Right cardiac atrium (tissue), 5 donors: Measurements from ENCODE around the gene CDH4. TPM values are rescaled to one million over a fixed set of nuclear protein-coding genes. Genes with fewer than 3 reads are reported as not detected.
A peak's percentile ranks its signal among the peaks of the same experiment; 100 is the strongest.

Experiments
- ATAC-seq, 2 donors: fragments of 200-7000 bp; cut with Tn5 transposase; one replicate each; pipeline versions ENCODE4 v1.8.0 to v1.9.1; 2020; ENCODE audit warnings: moderate library complexity in 2 of 2, mild to moderate bottlenecking in 1 of 2
- DNase-seq, 3 donors: peaks; one replicate each; pipeline ENCODE4 v3.0.0-alpha.2; 2020
- H3K27ac ChIP-seq: one replicate; pipeline ENCODE4 v1.5.1; 2013; ENCODE audit warnings: mild to moderate bottlenecking, low read length, control low read depth, moderate library complexity
- H3K27me3 ChIP-seq: one replicate; pipeline ENCODE4 v1.6.1; 2013; ENCODE audit not compliant: control insufficient read depth, insufficient read depth
- H3K4me1 ChIP-seq: one replicate; pipeline ENCODE4 v1.6.1; 2013; ENCODE audit warnings: low read length; ENCODE audit not compliant: control insufficient read depth, insufficient read depth
- H3K4me3 ChIP-seq: one replicate; pipeline ENCODE4 v1.5.1; 2013; ENCODE audit warnings: low read length, control low read depth
- H3K9me3 ChIP-seq: one replicate; pipeline ENCODE4 v1.6.1; 2013; ENCODE audit warnings: low read length; ENCODE audit not compliant: control insufficient read depth
- WGBS: extraction: QIAGEN DNeasy Blood & Tissue Kit; methylation state at CpG from one replicate; pipeline ENCODE4 v1.1.7; 2013; 5-methylcytosine and 5-hydroxymethylcytosine counted together
- intact Hi-C, 4 donors: fragments of 100-400 bp; cut with DNase I; formaldehyde crosslinking; loops; one replicate each; pipeline versions ENCODE4 v1.11.0 to v1.14.0; 2022 to 2023
- polyA plus RNA-seq: library from polyadenylated mRNA; stranded (reverse); fragments of 200-250 nt; gene quantifications from one replicate; pipeline ENCODE4 v1.2.3, GENCODE V29; 2013
- total RNA-seq, 4 donors: library from RNA; stranded (reverse); fragmentation: NEBNext Ultra II Directional; extraction: Animal tissue kit (Norgen Biotek cat#: 25700); gene quantifications; one replicate each; pipeline ENCODE4 v1.2.1, GENCODE V29; 2021
- donor health status: healthy with polysubstance abuse.
- donor health status: DM: no; HTN: yes; CAD: no.
- donor health status: DM: no; HTN: no; CAD: no.
- donor health status: DM: no; HTN: yes; CAD: no; lungs with severe emphysema.
- donor health status: DM: yes; HTN: yes; CAD: no.

Gene CDH4
- total and polyA plus RNA-seq, 5 donors = 0.21 to 1.0 (median 0.39) TPM

GRCh38 chr20:61526907-61527306 lies 274.8 kb downstream of the CDH4 start:
- Histone ChIP-seq H3K27ac (no peak overlapping the region), H3K4me1 (no peaks in the 10 kb centered on the region), H3K27me3 (no peaks in the 10 kb centered on the region), H3K9me3 (no peaks in the 10 kb centered on the region), H3K4me3 (no peak overlapping the region)
- intact Hi-C loops = no loop called here
- no peak for DNase-seq
- 91% methylated on average over 13 of the region's 13 CpGs for WGBS
- ATAC-seq = no peak

DNA sequence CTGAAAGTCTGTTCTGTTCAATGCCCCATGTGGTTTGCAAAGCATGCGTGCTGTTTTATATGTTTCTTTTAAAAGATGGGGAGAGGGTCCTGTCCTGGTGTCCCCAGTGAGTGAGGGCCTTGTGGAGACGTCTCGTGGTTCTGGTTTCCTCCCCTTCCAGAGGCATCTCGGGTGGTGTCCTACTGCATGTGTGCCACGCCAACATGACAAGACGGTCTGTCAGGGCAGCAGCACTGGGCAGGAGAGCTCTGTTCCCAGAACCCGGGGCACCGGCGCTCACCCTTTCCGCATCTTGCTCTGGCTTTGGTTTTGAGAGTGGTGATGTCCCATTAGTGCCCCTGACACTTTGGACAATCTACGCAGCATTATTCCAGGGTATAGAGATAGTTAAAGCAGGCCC lies 275.6 kb downstream of the CDH4 start:
- 89% methylated on average over 11 of the region's 11 CpGs for WGBS
- no peak overlapping the region for H3K27ac ChIP-seq
- ATAC-seq (no peak), DNase-seq (no peak)
- no peaks in the 10 kb centered on the region for H3K27me3 ChIP-seq
- H3K9me3 ChIP-seq = no peaks in the 10 kb centered on the region
- no peaks in the 10 kb centered on the region for H3K4me1 ChIP-seq
- intact Hi-C loops = no loop called here
- H3K4me3 ChIP-seq = no peak overlapping the region

- 82% methylated on average over 9 of the region's 9 CpGs for WGBS
- H3K4me3 ChIP-seq = no peak overlapping the region
- no peaks in the 10 kb centered on the region for H3K9me3 ChIP-seq
- DNase-seq (no peak), ATAC-seq (no peak)
- intact Hi-C loops = no loop called here
- H3K27me3 ChIP-seq = no peaks in the 10 kb centered on the region
- H3K27ac ChIP-seq = no peak overlapping the region
- no peaks in the 10 kb centered on the region for H3K4me1 ChIP-seq
These were observed 276.5 kb downstream of the CDH4 start for GRCh38 chr20:61528591-61528990.

GRCh38 chr20:61529354-61529753 lies 277.3 kb downstream of the CDH4 start:
- H3K27me3 ChIP-seq = no peaks in the 10 kb centered on the region
- DNase-seq = no peak
- 79% methylated on average over 5 of the region's 5 CpGs for WGBS

DNA sequence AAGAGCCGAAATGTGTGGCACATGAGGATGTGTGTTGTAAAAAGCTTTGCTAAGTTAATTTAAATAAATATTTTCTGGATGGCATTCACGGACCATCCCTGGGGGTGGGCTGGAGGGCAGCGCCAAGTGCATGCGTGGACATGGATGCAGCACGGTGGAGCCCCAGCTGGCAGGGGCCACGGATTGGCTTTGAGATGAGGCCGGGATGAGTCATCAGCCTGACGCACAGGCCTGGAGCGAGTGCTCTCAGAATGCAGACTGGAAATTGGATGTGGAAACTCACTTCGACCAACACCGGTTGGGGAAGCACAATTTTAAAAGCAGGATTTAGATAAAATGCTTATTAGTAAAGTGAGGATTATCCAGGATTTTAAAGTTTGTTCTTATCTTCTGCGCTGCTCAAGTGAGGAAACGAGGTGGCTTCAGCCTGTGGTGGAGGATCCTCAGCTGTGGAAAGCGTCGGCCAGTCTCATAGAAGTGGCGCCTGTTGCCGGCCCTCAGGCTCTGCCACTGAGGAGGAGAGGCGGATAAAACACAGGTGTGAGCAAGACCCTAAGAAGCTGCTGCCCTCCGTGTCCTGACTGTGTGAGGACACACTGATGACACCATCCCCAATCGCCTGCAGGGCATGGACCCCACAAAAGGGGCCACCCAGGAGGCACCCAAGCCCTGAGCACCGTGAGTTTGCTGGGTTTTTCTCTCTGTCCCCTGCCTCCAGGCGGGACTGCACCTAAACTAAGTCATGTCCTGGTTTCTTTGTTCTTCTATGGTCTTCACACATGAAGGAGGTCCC lies 279.7 kb downstream of the CDH4 start:
- 81% methylated on average over 22 of the region's 22 CpGs for WGBS
- Histone ChIP-seq H3K27ac (no peak overlapping the region), H3K9me3 (no peaks in the 10 kb centered on the region), H3K4me1 (no peaks in the 10 kb centered on the region), H3K4me3 (no peak overlapping the region), H3K27me3 (no peaks in the 10 kb centered on the region)
- ATAC-seq = no peak
- intact Hi-C loops = no loop called here
- no peak for DNase-seq

More at GRCh38 chr20:61529354-61529753, 277.3 kb downstream of the CDH4 start:
- no peak overlapping the region for H3K4me3 ChIP-seq
- ATAC-seq = no peak
- H3K9me3 ChIP-seq = no peaks in the 10 kb centered on the region
- no peaks in the 10 kb centered on the region for H3K4me1 ChIP-seq
- no peak overlapping the region for H3K27ac ChIP-seq
- intact Hi-C loops = no loop called here

GRCh38 chr20:61532736-61533135 lies 280.7 kb downstream of the CDH4 start:
- H3K4me3 ChIP-seq = no peak overlapping the region
- no peaks in the 10 kb centered on the region for H3K27me3 ChIP-seq
- 75% methylated on average over 8 of the region's 8 CpGs for WGBS
- ATAC-seq (no peak), DNase-seq (no peak)
- no peaks in the 10 kb centered on the region for H3K9me3 ChIP-seq
- H3K4me1 ChIP-seq = no peaks in the 10 kb centered on the region
- intact Hi-C loops = no loop called here
- H3K27ac ChIP-seq = no peak overlapping the region

DNA sequence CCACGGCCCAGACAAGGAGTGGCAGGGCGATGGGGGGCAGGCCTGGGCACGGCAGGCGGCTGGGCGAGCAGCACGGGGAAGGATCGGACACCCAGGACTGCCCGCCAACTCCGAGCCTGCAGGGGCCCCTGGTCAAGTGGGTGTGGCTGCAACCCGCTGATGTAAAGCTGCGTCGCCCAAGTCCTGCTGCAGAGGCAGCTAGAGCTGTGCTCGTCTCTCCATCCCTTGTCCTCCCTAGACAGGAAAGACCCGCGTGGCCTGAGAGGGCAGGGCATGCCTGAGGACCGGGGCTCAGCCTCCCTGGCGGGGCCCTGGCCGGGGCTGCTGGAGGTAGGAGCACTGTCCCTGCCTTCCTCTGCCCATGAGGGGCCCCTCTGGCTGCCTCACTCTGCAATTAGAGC lies 281.2 kb downstream of the CDH4 start:
- intact Hi-C loops = no loop called here
- Histone ChIP-seq H3K4me1 (no peaks in the 10 kb centered on the region), H3K4me3 (no peak overlapping the region), H3K27me3 (no peaks in the 10 kb centered on the region), H3K27ac (no peak overlapping the region), H3K9me3 (no peaks in the 10 kb centered on the region)
- DNase-seq (no peak), ATAC-seq (peak in 1 of 2 donors; percentile 10)
- WGBS = 80% methylated on average over 18 of the region's 18 CpGs

DNA sequence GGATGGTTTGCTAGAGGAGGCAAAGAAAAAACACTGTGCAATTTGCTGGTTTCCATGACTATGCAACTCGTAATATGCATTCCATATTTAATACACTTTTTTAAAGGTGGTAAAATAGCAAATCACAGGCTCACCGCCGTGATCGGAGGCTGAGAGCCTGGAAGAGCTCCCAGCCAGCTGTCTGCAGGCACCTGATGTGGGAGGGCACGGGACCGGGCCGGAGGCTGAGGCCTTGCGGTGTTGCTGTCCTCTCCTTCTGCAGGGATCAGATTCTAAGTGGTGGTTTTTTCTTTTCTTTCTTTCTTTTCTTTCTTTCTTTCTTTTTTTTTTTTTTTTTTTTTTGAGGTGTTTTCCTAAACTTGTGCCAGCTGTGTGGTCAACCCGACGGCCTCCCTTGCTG lies 282.3 kb downstream of the CDH4 start:
- 84% methylated on average over 10 of the region's 10 CpGs for WGBS
- H3K27me3 ChIP-seq = no peaks in the 10 kb centered on the region
- ATAC-seq = no peak

GRCh38 chr20:61535091-61535490 lies 283.0 kb downstream of the CDH4 start:
- Histone ChIP-seq H3K27me3 (no peaks in the 10 kb centered on the region), H3K4me1 (no peaks in the 10 kb centered on the region), H3K4me3 (no peak overlapping the region), H3K9me3 (no peaks in the 10 kb centered on the region), H3K27ac (no peak overlapping the region)
- DNase-seq (no peak), ATAC-seq (no peak)
- 83% methylated on average over 10 of the region's 10 CpGs for WGBS
- intact Hi-C loops = no loop called here

More for the DNA sequence above, 282.3 kb downstream of the CDH4 start:
- Histone ChIP-seq H3K9me3 (no peaks in the 10 kb centered on the region), H3K4me1 (no peaks in the 10 kb centered on the region), H3K27ac (no peak overlapping the region), H3K4me3 (no peak overlapping the region)
- no peak for DNase-seq
- intact Hi-C loops = no loop called here

DNA sequence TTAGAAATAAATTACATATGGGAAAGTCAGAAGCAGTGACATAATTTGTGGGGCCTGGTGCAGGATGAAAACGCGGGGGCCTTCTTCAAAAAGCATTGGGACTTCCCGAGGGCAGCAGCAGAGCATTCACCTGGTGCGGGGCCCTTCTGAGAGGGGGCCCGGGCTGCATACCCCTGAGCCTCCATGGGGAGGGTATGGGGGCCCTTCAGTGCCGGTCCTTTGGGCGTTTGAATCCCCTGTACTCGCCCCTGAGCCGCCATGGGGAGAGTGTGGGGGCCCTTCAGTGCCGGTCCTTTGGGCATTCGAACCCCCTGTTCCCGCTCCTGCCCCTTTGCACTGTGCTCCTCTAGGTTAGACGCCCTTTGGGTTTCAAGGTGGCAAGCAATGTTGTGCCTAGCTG lies 283.5 kb downstream of the CDH4 start:
- no peak for DNase-seq
- H3K9me3 ChIP-seq = no peaks in the 10 kb centered on the region
- no peak overlapping the region for H3K4me3 ChIP-seq
- no peak for ATAC-seq
- 81% methylated on average over 13 of the region's 13 CpGs for WGBS
- intact Hi-C loops = no loop called here
- H3K27me3 ChIP-seq = no peaks in the 10 kb centered on the region
- H3K27ac ChIP-seq = no peak overlapping the region
- H3K4me1 ChIP-seq = no peaks in the 10 kb centered on the region

- intact Hi-C loops = no loop called here
- Histone ChIP-seq H3K9me3 (no peaks in the 10 kb centered on the region), H3K4me1 (no peaks in the 10 kb centered on the region), H3K27ac (no peak overlapping the region), H3K27me3 (no peaks in the 10 kb centered on the region), H3K4me3 (no peak overlapping the region)
- WGBS = 71% methylated on average over 8 of the region's 8 CpGs
- no peak for ATAC-seq
- no peak for DNase-seq
These were observed 283.9 kb downstream of the CDH4 start for GRCh38 chr20:61535956-61536355.

DNA sequence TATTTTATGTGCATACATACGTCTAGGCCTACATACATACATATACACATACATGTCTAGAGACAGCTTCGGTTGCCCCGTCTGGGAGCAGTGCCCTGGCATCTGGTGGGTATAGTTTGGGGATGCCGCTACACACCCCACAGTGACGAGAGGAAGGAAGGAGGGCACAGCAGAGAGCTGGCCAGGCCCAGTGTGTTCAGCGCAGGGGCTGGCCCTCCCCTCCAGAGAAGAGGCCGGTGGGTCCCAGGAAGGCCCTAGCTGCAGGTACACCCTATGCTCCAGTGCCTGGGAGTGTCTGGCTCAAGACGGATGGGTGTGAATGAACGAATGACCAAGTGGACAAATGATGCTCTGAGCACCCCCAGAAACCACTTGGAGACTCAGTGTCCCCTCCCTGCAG lies 284.6 kb downstream of the CDH4 start:
- DNase-seq (no peak), ATAC-seq (no peak)

More for the DNA sequence above, 284.6 kb downstream of the CDH4 start:
- Histone ChIP-seq H3K27me3 (no peaks in the 10 kb centered on the region), H3K9me3 (no peaks in the 10 kb centered on the region), H3K27ac (no peak overlapping the region), H3K4me3 (no peak overlapping the region), H3K4me1 (no peaks in the 10 kb centered on the region)
- intact Hi-C loops = no loop called here
- 89% methylated on average over 9 of the region's 9 CpGs for WGBS
